GM06990 (cell line): Measurements from ENCODE around the gene SEMA5B.

Source experiments
- DNase-seq: peaks from one replicate; pipeline ENCODE4 v3.0.0-alpha.2; 2011; ENCODE audit not compliant: insufficient read length; ENCODE audit errors: extremely low read depth
- H3K27me3 ChIP-seq: replicated peaks from 2 replicates; pipeline ENCODE4 v1.6.0; 2011; ENCODE audit warnings: low read length; ENCODE audit not compliant: control insufficient read depth, insufficient read depth
- H3K36me3 ChIP-seq: 2 replicates; pipeline ENCODE4 v1.5.1; 2011; ENCODE audit warnings: low read length; ENCODE audit not compliant: control insufficient read depth, insufficient read depth
- H3K4me3 ChIP-seq: replicated peaks from 2 replicates; pipeline ENCODE4 v1.5.1; 2011; ENCODE audit warnings: low read depth, mild to moderate bottlenecking, control low read depth, low read length
- TF ChIP-seq, protein P1 (sequence below): IDR thresholded peaks from 2 replicates; pipeline ENCODE4 v1.5.1; 2011; ENCODE audit warnings: low read length, control low read depth, mild to moderate bottlenecking, inconsistent platforms; ENCODE audit not compliant: insufficient read depth, poor library complexity, severe bottlenecking

The SEMA5B gene

DNA sequence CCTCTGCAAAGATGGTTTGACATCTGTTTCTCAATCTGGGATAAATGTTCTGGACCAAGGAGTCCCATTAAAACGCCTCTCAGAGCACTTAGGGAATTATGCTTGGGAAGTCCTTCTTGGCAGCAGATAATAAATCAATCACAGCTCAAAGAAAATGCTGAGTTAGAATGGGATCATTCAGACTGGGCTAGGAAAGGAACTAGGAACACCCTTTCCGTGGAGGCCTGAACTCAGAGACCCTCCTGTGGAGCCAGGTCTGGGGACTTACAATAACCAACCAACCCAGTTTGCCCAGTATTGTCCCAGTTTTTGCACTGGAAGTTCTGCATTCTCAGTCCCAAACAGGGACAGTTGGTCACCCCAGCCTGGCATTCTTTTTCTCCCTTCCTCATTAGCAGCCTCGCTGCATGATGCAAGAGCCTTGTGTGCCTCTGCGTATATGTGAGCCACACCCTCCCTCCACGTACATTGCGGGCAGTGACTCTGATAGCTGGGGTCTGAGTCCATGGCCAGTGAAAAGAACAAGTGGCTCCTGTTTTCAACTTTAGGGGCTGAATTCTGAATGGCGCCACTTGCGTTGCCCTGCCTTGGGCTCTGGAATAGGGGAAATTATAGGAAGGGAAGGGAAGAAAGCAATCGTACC is 88.7 kb downstream of the SEMA5B start:
- no peak for DNase-seq
- TF ChIP-seq, protein P1, sequence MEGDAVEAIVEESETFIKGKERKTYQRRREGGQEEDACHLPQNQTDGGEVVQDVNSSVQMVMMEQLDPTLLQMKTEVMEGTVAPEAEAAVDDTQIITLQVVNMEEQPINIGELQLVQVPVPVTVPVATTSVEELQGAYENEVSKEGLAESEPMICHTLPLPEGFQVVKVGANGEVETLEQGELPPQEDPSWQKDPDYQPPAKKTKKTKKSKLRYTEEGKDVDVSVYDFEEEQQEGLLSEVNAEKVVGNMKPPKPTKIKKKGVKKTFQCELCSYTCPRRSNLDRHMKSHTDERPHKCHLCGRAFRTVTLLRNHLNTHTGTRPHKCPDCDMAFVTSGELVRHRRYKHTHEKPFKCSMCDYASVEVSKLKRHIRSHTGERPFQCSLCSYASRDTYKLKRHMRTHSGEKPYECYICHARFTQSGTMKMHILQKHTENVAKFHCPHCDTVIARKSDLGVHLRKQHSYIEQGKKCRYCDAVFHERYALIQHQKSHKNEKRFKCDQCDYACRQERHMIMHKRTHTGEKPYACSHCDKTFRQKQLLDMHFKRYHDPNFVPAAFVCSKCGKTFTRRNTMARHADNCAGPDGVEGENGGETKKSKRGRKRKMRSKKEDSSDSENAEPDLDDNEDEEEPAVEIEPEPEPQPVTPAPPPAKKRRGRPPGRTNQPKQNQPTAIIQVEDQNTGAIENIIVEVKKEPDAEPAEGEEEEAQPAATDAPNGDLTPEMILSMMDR: no peak
- H3K4me3 ChIP-seq: no peak overlapping the region
- H3K27me3 ChIP-seq: no peaks in the 10 kb centered on the region; the same call in 1 of the 2 replicates
- H3K36me3 ChIP-seq: no peaks in the 10 kb centered on the region

DNA sequence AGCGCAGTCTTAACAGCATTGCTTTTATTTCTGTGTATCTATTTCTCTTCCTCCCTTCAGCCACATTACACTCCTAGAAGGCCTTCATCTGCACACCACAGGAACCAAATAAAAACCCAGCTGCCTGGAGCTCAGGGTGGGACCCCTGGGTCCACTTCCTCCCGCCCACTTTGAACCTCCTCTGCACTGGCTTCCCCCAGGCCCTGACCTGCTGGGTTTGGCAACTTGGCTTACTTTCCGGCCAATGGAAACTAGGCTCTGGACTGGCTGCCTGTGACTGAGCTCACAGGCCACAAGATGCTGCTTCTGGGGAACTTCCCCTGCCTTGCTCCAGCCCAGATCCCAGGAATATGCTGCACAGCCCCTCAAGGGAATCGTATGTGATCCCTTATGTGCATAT is 89.8 kb downstream of the SEMA5B start:
- DNase-seq: no peak
- no peaks in the 10 kb centered on the region for H3K36me3 ChIP-seq

DNA sequence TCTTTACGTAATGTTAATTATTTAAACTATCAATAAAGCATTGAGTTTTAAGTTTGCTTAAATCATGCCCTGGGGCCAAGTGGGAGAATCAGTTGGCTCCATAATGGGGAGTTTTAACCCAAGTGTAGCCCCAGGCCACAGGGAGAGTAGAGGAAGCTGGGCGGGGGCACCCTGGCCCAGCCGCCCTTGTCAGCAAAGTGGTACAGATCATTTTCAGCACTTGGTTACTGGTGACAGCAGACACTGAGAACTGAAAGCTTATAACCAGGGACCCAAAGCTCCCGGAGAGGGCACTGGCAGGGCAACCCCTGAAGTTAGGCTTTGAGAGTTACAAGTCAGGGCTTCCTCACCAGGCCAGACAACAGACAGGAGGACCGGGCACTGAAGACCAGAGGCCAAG is 90.6 kb downstream of the SEMA5B start:
- TF ChIP-seq, protein P1: no peak
- H3K27me3 ChIP-seq: no peaks in the 10 kb centered on the region; the same call in 1 of the 2 replicates
- H3K36me3 ChIP-seq: no peaks in the 10 kb centered on the region
- no peak overlapping the region for H3K4me3 ChIP-seq
- no peak for DNase-seq

More for the DNA sequence above, 89.8 kb downstream of the SEMA5B start:
- TF ChIP-seq, protein P1: no peak
- H3K4me3 ChIP-seq: no peak overlapping the region
- H3K27me3 ChIP-seq: no peaks in the 10 kb centered on the region; the same call in 1 of the 2 replicates

DNA sequence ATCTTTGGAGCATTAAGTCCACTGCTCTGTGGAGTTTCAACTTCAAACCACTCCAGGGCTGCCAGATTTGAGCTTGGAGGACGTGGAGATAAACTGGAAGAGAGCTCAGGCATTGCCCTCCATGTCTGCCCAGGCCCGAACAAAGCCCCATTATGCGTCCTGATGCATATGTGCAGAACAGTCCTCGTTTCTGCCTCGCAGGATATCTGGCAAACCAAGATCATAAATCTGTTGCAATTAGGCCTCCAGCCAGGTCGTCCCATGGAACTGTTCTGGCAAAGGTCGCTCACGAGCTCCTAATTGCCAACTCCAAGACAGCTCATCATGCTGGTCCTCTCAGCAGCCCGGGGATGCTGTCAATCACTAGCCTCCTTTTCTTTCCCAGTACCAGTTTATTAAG is 91.2 kb downstream of the SEMA5B start:
- no peak overlapping the region for H3K4me3 ChIP-seq
- no peaks in the 10 kb centered on the region; the same call in 1 of the 2 replicates for H3K27me3 ChIP-seq
- DNase-seq: no peak
- H3K36me3 ChIP-seq: no peaks in the 10 kb centered on the region
- TF ChIP-seq, protein P1: no peak

DNA sequence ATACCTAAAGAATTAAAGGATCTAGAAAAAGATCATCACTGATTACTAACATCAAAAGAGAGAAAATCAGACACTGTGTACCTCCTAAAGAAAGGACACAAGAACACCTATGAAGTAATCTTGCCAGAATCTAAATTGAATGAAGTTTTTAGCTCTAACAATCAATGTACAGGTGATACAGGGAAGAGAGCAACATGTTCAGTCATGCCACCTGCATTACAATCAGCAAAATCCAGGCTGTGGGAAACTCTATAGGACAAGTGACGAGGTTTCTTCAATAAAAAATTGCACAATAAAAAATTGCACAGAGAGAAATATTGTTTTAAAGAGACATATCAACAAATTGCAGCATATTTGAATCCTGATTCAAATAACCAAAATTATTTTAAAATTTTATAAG is 93.3 kb downstream of the SEMA5B start:
- TF ChIP-seq, protein P1: no peak
- no peak for DNase-seq
- Histone ChIP-seq H3K4me3 (no peak overlapping the region), H3K27me3 (no peaks in the 10 kb centered on the region; the same call in 1 of the 2 replicates), H3K36me3 (no peaks in the 10 kb centered on the region)
